HG02938 (cell line): ENCODE measurements around the gene LMTK2.

ENCODE experiments used
- ATAC-seq: cut with Tn5 transposase; IDR thresholded peaks from one replicate; pipeline ENCODE4 v1.9.1; 2021; ENCODE audit warnings: mild to moderate bottlenecking, moderate library complexity; ENCODE audit not compliant: unreplicated experiment

The LMTK2 gene

DNA sequence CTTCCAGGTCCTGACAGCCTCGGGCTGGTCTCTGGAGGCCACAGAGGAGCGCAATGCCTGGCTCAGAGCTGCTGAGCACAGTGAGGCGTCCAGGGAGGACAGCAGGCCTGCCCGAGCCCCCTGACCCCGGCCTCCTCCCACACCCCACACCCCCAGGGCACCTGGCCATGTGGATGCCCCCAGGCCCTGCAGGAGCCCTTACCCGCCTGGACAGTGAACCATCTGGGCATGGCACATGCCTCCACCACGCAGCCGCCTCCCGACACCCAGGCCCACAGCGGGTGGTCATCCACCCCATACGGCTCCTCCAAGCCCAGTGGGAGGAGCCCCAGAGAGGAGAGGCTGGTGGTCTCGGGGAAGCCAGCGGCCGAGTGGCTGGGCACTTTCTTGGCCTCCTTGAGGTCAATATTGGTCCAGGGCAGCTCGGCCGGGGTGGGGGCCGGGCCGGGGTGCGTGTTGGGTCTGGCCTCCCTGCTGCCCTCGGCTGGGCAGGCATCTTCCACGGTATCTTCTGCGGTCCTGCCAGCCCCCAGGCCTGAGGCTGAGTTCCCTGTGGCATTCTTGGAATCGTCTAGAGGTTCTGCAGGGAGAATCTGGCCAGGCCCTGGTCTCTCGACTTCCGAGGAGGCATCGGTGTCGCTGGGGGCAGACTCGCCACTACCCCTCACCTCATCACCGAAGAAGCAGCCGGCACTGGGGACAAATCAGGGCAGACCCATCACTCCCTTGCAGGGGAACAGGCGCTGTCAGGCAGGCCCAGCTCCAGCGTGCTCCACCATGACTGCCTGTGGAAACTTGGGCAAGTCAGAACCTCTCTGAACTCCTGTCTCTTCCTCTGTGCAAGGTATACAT is 126.8 kb downstream of the LMTK2 start:
- no peak for ATAC-seq

DNA sequence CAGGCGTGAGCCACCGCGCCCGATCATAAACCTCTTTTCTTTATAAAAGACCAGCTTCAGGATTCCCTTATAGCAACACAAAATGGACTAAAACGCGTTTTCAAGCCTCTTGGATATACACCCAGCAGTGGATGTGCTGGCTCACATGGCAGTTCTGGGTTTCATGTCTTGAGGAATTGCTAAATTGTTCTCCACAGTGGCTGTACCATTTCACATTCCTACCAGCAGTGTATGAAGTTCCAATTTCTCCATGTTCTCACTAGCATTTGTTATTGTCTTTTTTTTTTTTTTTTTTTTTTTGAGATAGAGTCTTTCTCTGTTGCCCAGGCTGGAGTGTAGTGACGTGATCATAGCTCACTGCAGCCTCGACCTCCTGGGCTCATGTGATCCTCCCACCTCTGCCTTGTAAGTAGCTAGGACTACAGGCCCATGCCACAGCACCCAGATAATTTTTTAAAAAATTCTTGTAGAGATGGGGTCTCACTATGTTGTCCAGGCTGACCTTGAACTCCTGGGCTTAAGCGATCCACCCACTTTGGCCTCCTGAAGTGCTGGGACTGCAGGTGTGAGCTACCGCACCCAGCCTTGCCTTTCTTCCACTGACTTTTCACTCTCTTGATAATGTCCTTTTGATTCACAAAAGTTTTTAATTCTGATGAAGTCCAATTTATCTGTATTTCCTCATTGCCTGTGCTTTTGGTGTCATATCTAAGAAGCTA is 127.9 kb downstream of the LMTK2 start:
- ATAC-seq: no peak

GRCh38 chr7:98235901-98236300 is 129.2 kb downstream of the LMTK2 start:
- no peak for ATAC-seq

DNA sequence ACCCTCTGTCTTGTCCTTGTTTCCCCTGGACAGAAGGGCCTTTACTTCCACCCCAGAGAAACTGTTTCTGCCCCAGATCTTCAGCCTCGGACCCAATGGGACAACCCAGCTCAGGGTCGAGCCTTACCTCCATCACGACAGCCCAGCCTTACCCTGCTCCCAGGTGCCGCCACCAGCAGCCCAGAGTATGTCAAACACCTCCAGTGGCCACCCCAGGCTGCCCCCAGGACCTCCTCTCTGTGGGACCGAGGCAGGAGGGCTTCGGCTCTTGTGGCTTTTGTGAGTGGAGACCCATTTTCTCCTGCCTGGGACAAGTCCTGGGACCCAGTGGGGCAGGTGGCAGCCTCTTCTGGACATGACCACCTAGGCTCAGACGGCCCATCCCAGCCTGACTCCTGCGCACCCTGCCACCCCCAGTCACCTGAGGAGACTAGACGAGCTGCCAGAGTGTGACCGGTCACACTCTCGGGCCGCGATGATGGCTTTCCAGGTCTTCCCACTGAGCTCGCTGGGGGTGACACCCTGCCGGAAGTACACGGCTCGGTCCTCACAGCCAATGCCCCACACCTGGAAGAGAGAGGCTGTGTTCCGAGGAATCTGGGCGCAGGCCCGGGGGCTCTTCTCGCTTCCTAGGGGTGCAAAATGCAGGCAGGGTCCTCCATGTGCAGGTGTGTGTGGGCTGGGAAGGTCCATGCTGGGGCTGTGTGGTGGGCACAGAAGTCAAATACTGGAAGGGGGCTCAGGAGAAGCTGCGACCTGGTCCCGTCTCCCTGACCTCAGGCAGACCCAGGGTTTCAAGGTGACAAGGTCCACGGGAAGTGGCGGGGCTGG is 129.9 kb downstream of the LMTK2 start:
- ATAC-seq: no peak

DNA sequence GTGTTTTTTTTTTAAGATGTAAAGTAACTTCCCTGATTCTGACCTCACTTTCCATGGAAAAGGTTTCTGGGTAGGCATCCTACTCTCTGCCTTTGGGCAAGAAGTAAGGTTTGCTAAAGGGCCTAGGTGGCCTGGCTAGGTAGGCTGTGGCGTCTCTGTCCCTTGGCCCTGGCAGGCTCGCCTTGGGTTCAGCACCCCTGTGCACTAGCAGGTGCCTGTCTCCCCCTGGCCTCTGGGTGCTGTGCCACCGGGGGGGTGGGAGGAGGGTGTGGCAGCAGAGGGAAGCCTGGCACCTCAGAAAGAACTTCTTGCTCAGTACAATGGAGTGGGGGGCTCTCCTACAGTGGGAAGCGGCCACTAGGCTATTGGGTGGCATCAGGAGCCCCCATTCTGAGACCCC is 131.4 kb downstream of the LMTK2 start:
- no peak for ATAC-seq

DNA sequence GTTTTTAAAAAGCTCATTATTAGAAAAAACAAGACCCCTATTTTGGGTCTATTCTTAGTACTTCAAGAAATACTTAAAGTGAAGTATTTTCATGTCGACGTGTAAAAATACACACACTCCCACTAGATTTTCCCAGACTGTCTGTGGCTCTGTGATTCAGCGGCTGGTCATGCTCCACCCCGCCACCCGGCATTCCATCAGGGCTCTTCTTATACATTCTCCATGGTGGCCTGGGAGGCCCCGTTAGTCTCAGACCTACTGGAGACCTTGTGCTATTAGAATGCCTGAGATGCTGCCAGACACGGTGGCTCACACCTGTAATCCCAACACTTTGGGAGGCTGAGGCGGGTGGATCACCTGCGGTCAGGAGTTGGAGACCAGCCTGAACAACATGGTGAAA is 132.3 kb downstream of the LMTK2 start:
- no peak for ATAC-seq

DNA sequence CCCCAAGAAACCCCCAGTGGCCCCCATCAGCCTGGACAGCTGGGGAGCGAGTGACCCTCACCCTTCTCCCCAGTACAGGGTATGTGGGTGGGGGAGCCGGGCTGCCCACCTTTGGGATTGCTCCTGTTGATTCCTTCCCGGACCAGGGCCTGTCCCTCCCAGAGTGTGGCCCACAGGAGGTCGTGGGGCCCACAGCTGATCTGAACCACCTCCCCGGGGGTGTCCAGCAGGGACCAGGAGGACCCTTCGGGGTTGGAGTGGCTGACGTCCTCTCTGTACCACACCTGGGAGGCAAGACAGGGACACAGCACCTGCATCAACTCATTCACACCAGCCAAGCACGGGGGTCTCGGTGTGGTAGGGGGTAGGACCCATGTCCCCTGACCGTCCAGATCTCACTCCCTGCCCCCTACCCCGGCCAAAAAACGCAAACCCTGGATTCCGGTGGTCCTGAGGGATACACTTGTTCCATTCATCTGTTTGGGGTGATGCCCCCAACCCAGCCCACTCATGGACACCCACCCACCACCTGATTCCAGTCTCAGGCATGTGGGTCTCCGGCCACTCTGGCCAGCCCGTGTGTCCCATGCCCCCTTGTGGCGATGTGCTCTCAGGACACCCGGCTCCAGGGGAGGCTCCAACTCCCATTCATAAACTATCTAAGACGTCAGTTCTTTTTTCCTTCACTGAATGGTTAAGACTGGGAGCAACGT is 134.5 kb downstream of the LMTK2 start:
- ATAC-seq: no peak

DNA sequence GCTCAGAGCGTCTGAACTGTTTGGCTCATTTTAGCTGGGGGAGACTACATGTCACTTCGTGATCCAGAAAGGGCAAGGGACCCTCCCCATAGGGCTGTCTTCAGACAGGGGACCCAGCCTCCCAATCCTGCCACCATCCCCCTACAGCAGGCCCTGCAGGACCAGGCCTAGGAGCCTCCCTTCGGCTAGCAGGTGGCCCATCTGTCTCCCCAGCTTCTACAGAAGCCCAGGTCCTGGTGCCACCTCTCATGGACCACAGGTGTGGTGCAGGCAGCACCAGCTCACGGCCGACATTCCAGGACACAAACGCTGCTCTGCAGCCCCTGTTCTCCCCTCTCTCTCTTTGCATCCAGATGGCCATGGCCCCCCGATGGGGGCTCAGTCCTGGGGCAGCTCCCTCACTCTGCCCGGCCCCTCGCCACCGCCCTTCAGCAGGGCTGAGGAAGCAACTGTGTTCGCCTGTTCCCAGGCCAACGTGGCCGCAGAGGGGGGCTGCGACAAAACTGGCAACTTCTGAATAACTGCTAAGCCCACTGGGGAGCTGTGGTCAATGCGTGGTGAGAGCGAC is 135.1 kb downstream of the LMTK2 start:
- ATAC-seq: no peak

DNA sequence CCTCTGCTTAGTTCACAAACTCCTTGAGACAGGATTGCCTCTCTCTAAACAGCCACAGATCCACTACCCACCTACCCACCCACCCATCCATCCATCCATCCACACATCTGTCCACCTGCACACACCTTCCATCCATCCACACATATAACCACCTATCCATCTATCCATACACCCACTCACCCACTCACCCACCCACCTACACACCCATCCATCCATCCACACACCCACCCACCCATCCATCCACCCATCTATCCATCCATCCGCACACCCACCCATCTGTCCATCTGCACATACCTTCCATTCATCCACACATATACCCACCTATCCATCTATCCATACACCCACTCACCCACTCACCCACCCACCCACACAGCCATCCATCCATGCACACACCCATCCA is 135.7 kb downstream of the LMTK2 start:
- no peak for ATAC-seq

- ATAC-seq: no peak
These were observed 136.3 kb downstream of the LMTK2 start for GRCh38 chr7:98242934-98243333.

GRCh38 chr7:98244871-98245270 is 138.2 kb downstream of the LMTK2 start:
- no peak for ATAC-seq

DNA sequence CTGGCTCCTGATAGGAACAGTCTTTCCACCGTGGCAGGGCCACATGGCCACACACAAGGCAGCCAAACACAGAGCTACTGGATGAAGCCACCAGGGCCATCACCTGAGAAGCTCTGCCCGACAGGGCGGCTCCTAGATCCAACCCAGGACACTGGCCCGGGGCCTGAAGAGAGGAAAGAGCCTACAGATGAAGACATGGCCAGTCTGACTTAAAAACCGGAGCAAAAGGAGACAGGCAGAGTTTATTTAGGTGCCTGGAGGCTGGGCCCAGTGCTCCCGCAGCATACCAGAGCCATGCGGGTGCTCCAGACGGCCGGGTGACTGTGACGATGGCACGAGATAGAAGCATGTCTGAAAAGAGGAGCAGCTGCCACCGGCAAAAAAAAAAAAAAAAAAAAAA is 141.5 kb downstream of the LMTK2 start:
- ATAC-seq: no peak

DNA sequence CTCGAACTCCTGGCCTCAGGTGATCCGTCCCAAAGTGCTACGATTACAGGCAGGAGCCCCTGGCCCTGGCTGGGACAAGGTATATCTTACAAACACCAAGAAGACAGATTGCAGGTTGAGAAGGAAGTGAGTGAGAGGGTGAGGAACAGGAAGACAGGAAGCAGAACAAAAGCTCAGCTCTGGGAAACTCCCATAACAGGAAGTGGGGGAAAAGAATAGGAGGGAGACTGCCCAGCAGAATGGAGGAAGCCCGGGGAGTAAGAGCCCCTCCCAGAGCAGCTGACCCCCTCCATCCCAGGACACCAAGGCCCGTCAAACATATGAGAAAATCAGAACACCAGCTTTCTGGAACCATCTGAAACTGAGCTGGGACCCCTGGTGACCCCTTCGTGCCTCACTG is 142.4 kb downstream of the LMTK2 start:
- ATAC-seq: no peak

- ATAC-seq: no peak
These were observed 144.1 kb downstream of the LMTK2 start for GRCh38 chr7:98250789-98251188.

DNA sequence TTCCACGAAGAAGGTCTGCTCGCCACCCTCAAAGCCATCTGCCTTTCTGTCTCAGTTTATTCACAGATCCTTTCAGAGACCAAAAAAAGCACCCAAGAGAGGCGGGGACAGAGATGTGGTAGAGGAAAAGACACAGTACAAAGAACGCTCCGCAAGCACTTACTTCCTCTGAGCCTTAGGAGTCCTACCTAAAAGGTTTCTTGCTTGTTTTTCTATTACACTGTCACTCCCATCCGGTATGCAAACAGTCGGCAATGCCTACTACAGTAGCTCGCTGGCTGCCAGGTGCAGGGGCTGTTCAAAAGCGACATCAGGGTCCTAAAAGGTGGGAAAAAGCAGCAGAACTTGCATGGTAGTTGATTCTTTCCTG is 144.6 kb downstream of the LMTK2 start:
- ATAC-seq: peak; percentile 33

- ATAC-seq: peak; percentile 94
These were observed 145.2 kb downstream of the LMTK2 start, which contains the start of gene TECPR1 for GRCh38 chr7:98251601-98252424. TSS of gene TECPR1 (minus strand) at chr7:98252232. CDS start at chr7:98246146, 6,086 bp downstream.

- ATAC-seq: peak; percentile 34
These were observed 145.9 kb downstream of the LMTK2 start for GRCh38 chr7:98252425-98253054.

DNA sequence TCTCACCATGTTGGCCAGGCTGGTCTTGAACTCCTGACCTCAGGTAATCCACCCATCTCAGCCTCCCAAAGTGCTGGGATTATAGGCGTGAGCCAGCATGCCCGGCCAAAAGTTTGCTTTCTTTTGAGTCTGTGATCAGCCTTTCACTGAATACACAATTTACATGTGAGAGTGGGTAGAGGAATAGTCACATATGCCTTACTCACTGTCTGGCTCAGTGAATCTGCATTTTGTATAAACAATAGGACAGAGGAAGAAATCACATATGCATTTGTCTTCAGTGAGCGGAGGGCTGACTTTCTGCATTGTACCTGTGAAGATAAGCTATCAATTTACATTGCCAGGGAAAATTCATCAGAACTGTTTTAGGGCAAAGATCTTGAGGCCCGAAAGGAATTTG is 147.9 kb downstream of the LMTK2 start:
- ATAC-seq: no peak

DNA sequence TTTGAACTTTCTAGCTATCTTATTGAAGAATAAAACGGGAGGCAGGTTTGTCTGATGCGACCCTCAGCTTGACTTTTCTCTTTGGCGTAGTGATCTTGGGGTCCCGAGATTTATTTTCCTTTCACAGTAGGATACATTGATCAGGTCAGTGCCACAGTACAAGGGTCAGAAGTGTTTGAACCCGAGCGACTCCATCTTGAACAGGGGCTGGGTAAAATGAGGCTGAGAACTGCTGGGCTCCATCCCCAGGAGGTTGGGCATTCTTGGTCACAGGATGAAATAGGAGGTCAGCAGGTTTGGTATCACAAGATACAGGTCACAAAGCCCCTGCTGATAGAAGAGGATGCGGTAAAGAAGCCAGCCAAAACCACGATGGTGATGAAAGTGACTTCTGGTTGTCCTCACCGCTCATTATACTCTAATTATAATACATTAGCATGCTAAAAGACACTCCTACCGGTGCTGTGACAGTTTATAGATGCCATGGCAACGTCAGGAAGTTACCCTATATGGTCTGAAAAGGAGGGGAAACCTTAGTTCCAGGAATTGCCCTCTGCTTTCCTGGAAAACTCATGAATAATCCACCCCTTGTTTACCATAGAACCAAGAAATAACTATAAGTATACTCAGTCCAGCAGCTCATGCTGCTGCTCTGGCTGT is 148.4 kb downstream of the LMTK2 start:
- no peak for ATAC-seq
